ENCODE data around the gene RRM1.

DNA sequence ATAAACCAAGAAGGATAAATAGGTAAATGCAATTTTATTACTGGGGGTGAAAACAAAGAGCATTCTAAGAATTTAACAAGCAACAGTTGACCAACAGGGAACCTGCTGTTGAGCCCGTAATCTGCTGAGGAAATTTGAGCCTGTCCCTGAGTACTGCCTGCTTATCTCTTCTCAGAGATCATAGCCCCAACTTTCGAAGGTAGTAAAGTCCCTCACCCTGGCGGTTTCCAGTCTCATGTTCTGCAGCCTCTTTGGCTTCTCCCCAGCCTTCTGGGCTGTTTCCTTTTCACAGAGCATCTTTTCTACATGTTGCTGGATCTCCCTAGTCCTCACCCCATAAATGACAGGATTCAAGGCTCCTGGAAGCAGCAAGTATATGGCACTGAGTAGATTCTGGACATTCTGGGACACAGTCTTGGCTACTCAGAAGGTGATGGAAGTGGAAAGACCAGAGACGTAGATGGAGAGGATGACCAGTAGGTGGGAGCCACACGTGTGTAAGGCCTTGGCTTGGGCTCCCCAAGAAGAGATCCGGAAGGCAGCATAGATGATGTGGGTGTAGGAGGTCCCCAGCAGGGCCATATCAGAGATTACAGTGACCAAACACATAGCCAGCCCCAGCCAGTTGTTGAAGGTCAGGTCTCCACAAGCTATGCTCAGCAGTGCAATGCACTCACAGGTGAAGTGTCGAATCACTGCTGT is 51.6 kb downstream of the RRM1 start:
- TF ChIP-seq NFIC (IDR thresholded peaks at IDR 0.05; ENCODE audit: low read depth, low read length) (no peak), MYC (IDR thresholded peaks at IDR 0.05; ENCODE audit: insufficient read depth, insufficient read length, insufficient replicate concordance, low read length, severe bottlenecking) (no peak)
- TF ChIP-seq, protein P1, sequence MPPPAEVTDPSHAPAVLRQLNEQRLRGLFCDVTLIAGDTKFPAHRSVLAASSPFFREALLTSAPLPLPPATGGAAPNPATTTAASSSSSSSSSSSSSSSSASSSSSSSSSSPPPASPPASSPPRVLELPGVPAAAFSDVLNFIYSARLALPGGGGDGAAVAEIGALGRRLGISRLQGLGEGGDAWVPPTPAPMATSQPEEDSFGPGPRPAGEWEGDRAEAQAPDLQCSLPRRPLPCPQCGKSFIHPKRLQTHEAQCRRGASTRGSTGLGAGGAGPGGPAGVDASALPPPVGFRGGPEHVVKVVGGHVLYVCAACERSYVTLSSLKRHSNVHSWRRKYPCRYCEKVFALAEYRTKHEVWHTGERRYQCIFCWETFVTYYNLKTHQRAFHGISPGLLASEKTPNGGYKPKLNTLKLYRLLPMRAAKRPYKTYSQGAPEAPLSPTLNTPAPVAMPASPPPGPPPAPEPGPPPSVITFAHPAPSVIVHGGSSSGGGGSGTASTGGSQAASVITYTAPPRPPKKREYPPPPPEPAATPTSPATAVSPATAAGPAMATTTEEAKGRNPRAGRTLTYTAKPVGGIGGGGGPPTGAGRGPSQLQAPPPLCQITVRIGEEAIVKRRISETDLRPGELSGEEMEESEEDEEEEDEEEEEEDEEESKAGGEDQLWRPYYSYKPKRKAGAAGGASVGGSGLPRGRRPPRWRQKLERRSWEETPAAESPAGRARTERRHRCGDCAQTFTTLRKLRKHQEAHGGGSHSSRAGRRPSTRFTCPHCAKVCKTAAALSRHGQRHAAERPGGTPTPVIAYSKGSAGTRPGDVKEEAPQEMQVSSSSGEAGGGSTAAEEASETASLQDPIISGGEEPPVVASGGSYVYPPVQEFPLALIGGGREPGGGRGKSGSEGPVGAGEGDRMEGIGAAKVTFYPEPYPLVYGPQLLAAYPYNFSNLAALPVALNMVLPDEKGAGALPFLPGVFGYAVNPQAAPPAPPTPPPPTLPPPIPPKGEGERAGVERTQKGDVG (CRISPR knock-in tag; IDR thresholded peaks at IDR 0.05): no peak
